Calu3 (cell line): Measurements from ENCODE around the gene RIBC2. TPM values are rescaled to one million over a fixed set of nuclear protein-coding genes. Genes with fewer than 3 reads are reported as not detected.
A peak's percentile ranks its signal among the peaks of the same experiment; 100 is the strongest.

ENCODE experiments used
- BruUV-seq: library from RNA; stranded (reverse); fragments of 400-500 nt; replicated peaks from 2 replicates; lab custom pipeline; 2021; lab: Mats Ljungman, UMichigan
- CTCF ChIA-PET: fragments of 300-600 bp; sonication (Branson Sonifier 250); formaldehyde crosslinking; loops from one replicate; lab custom pipeline; 2022; ENCODE audit warnings: antibody characterized with exemption; lab: Charles Lee
- DNase-seq: peaks from one replicate; pipeline ENCODE4 v3.0.0; 2022
- H3K27ac Mint-ChIP-seq: one replicate; pipeline ENCODE4 v1.8.0; 2022; ENCODE audit warnings: mixed read lengths; ENCODE audit not compliant: unreplicated experiment
- H3K27me3 Mint-ChIP-seq: one replicate; pipeline ENCODE4 v1.8.0; 2022; ENCODE audit warnings: mixed read lengths; ENCODE audit not compliant: unreplicated experiment
- H3K36me3 Mint-ChIP-seq: one replicate; pipeline ENCODE4 v1.8.0; 2022; ENCODE audit warnings: mild to moderate bottlenecking, moderate library complexity, mixed read lengths; ENCODE audit not compliant: insufficient read depth, unreplicated experiment
- H3K4me1 Mint-ChIP-seq: one replicate; pipeline ENCODE4 v1.8.0; 2022; ENCODE audit warnings: mild to moderate bottlenecking, low read depth, mixed read lengths; ENCODE audit not compliant: unreplicated experiment
- H3K4me3 Mint-ChIP-seq: one replicate; pipeline ENCODE4 v1.8.0; 2022; ENCODE audit warnings: mild to moderate bottlenecking, low read depth, moderate library complexity, mixed read lengths; ENCODE audit not compliant: unreplicated experiment
- H3K9me3 Mint-ChIP-seq: one replicate; pipeline ENCODE4 v1.8.0; 2022; ENCODE audit warnings: low read depth, mixed read lengths; ENCODE audit not compliant: unreplicated experiment
- CTCF ChIP-seq: fragments of 200-600 bp; IDR thresholded peaks from one replicate; pipeline ENCODE4 v1.8.0; 2022; ENCODE audit warnings: antibody characterized with exemption; ENCODE audit not compliant: unreplicated experiment
- intact Hi-C: fragments of 100-400 bp; cut with micrococcal nuclease; formaldehyde crosslinking; loops from one replicate; pipeline ENCODE4 v1.10.0; 2022; ENCODE audit not compliant: unreplicated experiment
- total RNA-seq: library from RNA; stranded (reverse); gene quantifications from 2 replicates; pipeline ENCODE4 v1.2.3, GENCODE V29; 2022

RIBC2 gene
- total RNA-seq, 1 experiment from 2014 or later = 4.5 TPM

GRCh38 chr22:45421349-45422055, 8.0 kb downstream of the RIBC2 start:
- TF ChIP-seq CTCF = no peak
- no peaks in the 10 kb centered on the region for H3K27me3 Mint-ChIP-seq
- H3K4me1 Mint-ChIP-seq = no peaks in the 10 kb centered on the region
- DNase-seq = no peak
- no peaks in the 10 kb centered on the region for H3K9me3 Mint-ChIP-seq
- no peaks in the 10 kb centered on the region for H3K36me3 Mint-ChIP-seq
- no peak overlapping the region for H3K27ac Mint-ChIP-seq
- no peak overlapping the region for H3K4me3 Mint-ChIP-seq
- CTCF ChIA-PET = no interaction called here
- BruUV-seq = no TSS peak
- intact Hi-C loops = no loop called here

- Mint-ChIP-seq H3K4me3 (no peak overlapping the region), H3K9me3 (peaks cover 3% of the 10 kb centered on the region), H3K27ac (no peak overlapping the region), H3K36me3 (no peaks in the 10 kb centered on the region), H3K27me3 (no peaks in the 10 kb centered on the region), H3K4me1 (no peaks in the 10 kb centered on the region)
- TF ChIP-seq CTCF = no peak
- intact Hi-C loops = no loop called here
- CTCF ChIA-PET = interaction anchor here (0.7 kb wide), 1 partner anchor 176 kb away, joined by 3 read pairs; no protein-coding TSS in a partner anchor
- no TSS peak for BruUV-seq
- no peak for DNase-seq
These were observed 8.9 kb downstream of the RIBC2 start for GRCh38 chr22:45422237-45422983.

- Mint-ChIP-seq H3K4me3 (no peak overlapping the region), H3K4me1 (no peaks in the 10 kb centered on the region), H3K27me3 (peaks cover 10% of the 10 kb centered on the region), H3K36me3 (no peaks in the 10 kb centered on the region), H3K9me3 (peaks cover 3% of the 10 kb centered on the region), H3K27ac (no peak overlapping the region)
- CTCF ChIA-PET = no interaction called here
- no peak for DNase-seq
- no peak for TF ChIP-seq CTCF
- BruUV-seq = no TSS peak
- intact Hi-C loops = no loop called here
These were observed 10.0 kb downstream of the RIBC2 start for GRCh38 chr22:45423524-45423923.

- intact Hi-C loops = no loop called here
- BruUV-seq = no TSS peak
- H3K36me3 Mint-ChIP-seq = no peaks in the 10 kb centered on the region
- DNase-seq = peak; percentile 30
- CTCF ChIA-PET = no interaction called here
- no peaks in the 10 kb centered on the region for H3K4me1 Mint-ChIP-seq
- H3K9me3 Mint-ChIP-seq = peaks cover 3% of the 10 kb centered on the region
- no peak for TF ChIP-seq CTCF
- peaks cover 17% of the 10 kb centered on the region for H3K27me3 Mint-ChIP-seq
- H3K4me3 Mint-ChIP-seq = no peak overlapping the region
- H3K27ac Mint-ChIP-seq = no peak overlapping the region
These were observed 10.8 kb downstream of the RIBC2 start for GRCh38 chr22:45424241-45424731.
